MCF 10A (cell line): Measurements from ENCODE around the gene ACSL4. TPM values are rescaled to one million over a fixed set of nuclear protein-coding genes. Genes with fewer than 3 reads are reported as not detected.
"Not testable (repeated sequence)": the region's sequence is repeated elsewhere in the genome, so short reads cannot be mapped to it uniquely, and the experiment has no call there.

Experiments
- BruUV-seq: library from RNA; stranded (reverse); fragments of 400-500 nt; replicated peaks from 2 replicates; lab custom pipeline; 2021; lab: Mats Ljungman, UMichigan
- CTCF ChIA-PET: fragments of 300-600 bp; sonication (Branson Sonifier 250); formaldehyde crosslinking; extraction: SDS; loops from one replicate; lab custom pipeline; 2021; ENCODE audit warnings: antibody characterized with exemption, inconsistent platforms; lab: Yijun Ruan, JAX
- POLR2A ChIA-PET: fragments of 300-600, 350-650 bp; sonication (Branson Sonifier 250); formaldehyde crosslinking; extraction: SDS; loops from one replicate; lab custom pipeline; 2020; ENCODE audit warnings: antibody characterized with exemption, inconsistent platforms; lab: Yijun Ruan, JAX
- DNase-seq: peaks from one replicate; pipeline ENCODE4 v3.0.0-alpha.2; 2018; ENCODE audit not compliant: unreplicated experiment
- H3K27ac Mint-ChIP-seq: one replicate; pipeline ENCODE4 v1.8.0; 2022; ENCODE audit warnings: mild to moderate bottlenecking, low read depth, mixed read lengths; ENCODE audit not compliant: unreplicated experiment
- H3K27me3 Mint-ChIP-seq: one replicate; pipeline ENCODE4 v1.8.0; 2022; ENCODE audit warnings: mixed read lengths; ENCODE audit not compliant: insufficient read depth, unreplicated experiment
- H3K36me3 Mint-ChIP-seq: one replicate; pipeline ENCODE4 v1.8.0; 2022; ENCODE audit warnings: mild to moderate bottlenecking, moderate library complexity, mixed read lengths; ENCODE audit not compliant: insufficient read depth, unreplicated experiment
- H3K4me1 Mint-ChIP-seq: one replicate; pipeline ENCODE4 v1.8.0; 2022; ENCODE audit warnings: mixed read lengths; ENCODE audit not compliant: insufficient read depth, unreplicated experiment
- H3K4me3 Mint-ChIP-seq: one replicate; pipeline ENCODE4 v1.8.0; 2022; ENCODE audit warnings: mild to moderate bottlenecking, moderate library complexity, mixed read lengths; ENCODE audit not compliant: unreplicated experiment
- H3K9me3 Mint-ChIP-seq: one replicate; pipeline ENCODE4 v1.8.0; 2022; ENCODE audit warnings: mixed read lengths; ENCODE audit not compliant: unreplicated experiment
- CTCF ChIP-seq: fragments of 200-600 bp; IDR thresholded peaks from one replicate; pipeline ENCODE4 v1.8.0; 2022; ENCODE audit warnings: antibody characterized with exemption, mild to moderate bottlenecking; ENCODE audit not compliant: unreplicated experiment
- intact Hi-C: fragments of 100-400 bp; cut with micrococcal nuclease; formaldehyde crosslinking; loops from 2 replicates; pipeline ENCODE4 v1.14.1; 2022
- total RNA-seq: library from RNA; stranded (reverse); gene quantifications from 2 replicates; pipeline ENCODE4 v1.2.3, GENCODE V29; 2022

ACSL4 gene
- total RNA-seq, 1 experiment from 2014 or later: 70.1 TPM

- no TSS peak for BruUV-seq
- CTCF ChIA-PET: interaction anchor here (0.7 kb wide), 1 partner anchor 200 kb away, joined by 3 read pairs; no protein-coding TSS in a partner anchor
- no peak for DNase-seq
- peaks cover 47% of the 10 kb centered on the region for H3K27me3 Mint-ChIP-seq
- H3K27ac Mint-ChIP-seq: no peak overlapping the region
- H3K4me3 Mint-ChIP-seq: no peak overlapping the region
- H3K4me1 Mint-ChIP-seq: no peaks in the 10 kb centered on the region
- intact Hi-C loops: no loop called here
- POLR2A ChIA-PET: interaction anchor here (0.6 to 1.2 kb wide), 5 partner anchors 11 to 244 kb away, joined by 3 to 5 read pairs (median 3); no protein-coding TSS in a partner anchor
- no peaks in the 10 kb centered on the region for H3K9me3 Mint-ChIP-seq
- no peak for TF ChIP-seq CTCF
- H3K36me3 Mint-ChIP-seq: peaks cover 32% of the 10 kb centered on the region
Observed at GRCh38 chrX:109655502-109656201, 77.4 kb downstream of the ACSL4 start.

GRCh38 chrX:109654516-109655109 is 78.4 kb downstream of the ACSL4 start:
- no peak overlapping the region for H3K4me3 Mint-ChIP-seq

GRCh38 chrX:109644671-109645070 is 88.4 kb downstream of the ACSL4 start:
- BruUV-seq, CTCF ChIA-PET, H3K36me3 Mint-ChIP-seq, H3K9me3 Mint-ChIP-seq, H3K4me3 Mint-ChIP-seq, H3K4me1 Mint-ChIP-seq, POLR2A ChIA-PET, H3K27ac Mint-ChIP-seq, intact Hi-C loops, DNase-seq: not testable (repeated sequence)
- H3K27me3 Mint-ChIP-seq: peaks cover 34% of the 10 kb centered on the region

More at GRCh38 chrX:109654516-109655109, 78.4 kb downstream of the ACSL4 start:
- BruUV-seq: no TSS peak
- H3K27me3 Mint-ChIP-seq: peaks cover 42% of the 10 kb centered on the region
- no peak for DNase-seq
- POLR2A ChIA-PET: interaction anchor here (0.7 to 1.2 kb wide), 2 partner anchors 12 to 174 kb away, joined by 3 read pairs; no protein-coding TSS in a partner anchor
- CTCF ChIA-PET: interaction anchor here (0.7 to 1.1 kb wide), 2 partner anchors 169 to 201 kb away, joined by 3 read pairs; no protein-coding TSS in a partner anchor
- TF ChIP-seq CTCF: no peak
- no peaks in the 10 kb centered on the region for H3K9me3 Mint-ChIP-seq
- intact Hi-C loops: no loop called here
- H3K36me3 Mint-ChIP-seq: peaks cover 22% of the 10 kb centered on the region
- H3K27ac Mint-ChIP-seq: no peak overlapping the region
- H3K4me1 Mint-ChIP-seq: no peaks in the 10 kb centered on the region

GRCh38 chrX:109643687-109644086 is 89.4 kb downstream of the ACSL4 start:
- Mint-ChIP-seq H3K27me3 (peaks cover 41% of the 10 kb centered on the region), H3K9me3 (no peaks in the 10 kb centered on the region), H3K4me3 (no peak overlapping the region), H3K4me1 (no peaks in the 10 kb centered on the region), H3K27ac (no peak overlapping the region), H3K36me3 (peaks cover 7% of the 10 kb centered on the region)
- CTCF ChIA-PET: interaction anchor here (0.7 kb wide), 1 partner anchor 157 kb away, joined by 3 read pairs; no protein-coding TSS in a partner anchor
- TF ChIP-seq CTCF: no peak
- no peak for DNase-seq
- POLR2A ChIA-PET: interaction anchor here (0.6 to 1.0 kb wide), 2 partner anchors 9 to 784 kb away, joined by 3 read pairs; no protein-coding TSS in a partner anchor
- intact Hi-C loops: no loop called here
- no TSS peak for BruUV-seq
